HepG2 (cell line): ENCODE measurements around the gene MYCBP2. TPM values are rescaled to one million over a fixed set of nuclear protein-coding genes. Genes with fewer than 3 reads are reported as not detected.
A peak's percentile ranks its signal among the peaks of the same experiment; 100 is the strongest.

ENCODE experiments used
- ATAC-seq: fragments of 200-7000 bp; cut with Tn5 transposase; 3 replicates; pipeline ENCODE4 v1.9.1; 2020; ENCODE audit warnings: mild to moderate bottlenecking, moderate library complexity
- BruUV-seq: library from RNA; stranded (reverse); fragments of 400-500 nt; replicated peaks from 2 replicates; lab custom pipeline; 2021; lab: Mats Ljungman, UMichigan
- CTCF ChIA-PET: fragments of 300-600 bp; formaldehyde crosslinking; extraction: SDS; loops from one replicate; lab custom pipeline; 2021; ENCODE audit warnings: low total read pairs, inconsistent platforms, low intra/inter-chr PET ratio; lab: Yijun Ruan, JAX
- POLR2A ChIA-PET: fragments of 350-600 bp; sonication (Branson Sonifier 250); formaldehyde crosslinking; loops from one replicate; lab custom pipeline; 2020; ENCODE audit warnings: antibody characterized with exemption, inconsistent platforms; lab: Yijun Ruan, JAX
- DNase-seq: peaks from one replicate; pipeline ENCODE4 v3.0.0-alpha.2; 2015; ENCODE audit warnings: low spot score
- FAIRE-seq: peaks from 3 replicates; lab custom pipeline; 2011; peaks lifted over from hg19 to GRCh38; lab: Jason Lieb, UNC
- H2AFZ ChIP-seq: one replicate; pipeline ENCODE4 v1.6.1; 2011; ENCODE audit warnings: low read length, inconsistent platforms
- H3K27ac ChIP-seq: fragments of 300-600 bp; 3 replicates; pipeline ENCODE4 v1.8.0; 2011; ENCODE audit warnings: mixed run types, mild to moderate bottlenecking, mixed read lengths, low read length, inconsistent platforms; ENCODE audit not compliant: insufficient read depth; ENCODE audit errors: extremely low read length
- H3K27me3 ChIP-seq, 2 experiments: fragments of 200-600 bp in 1 of 2; 2 replicates in 1 of 2; 3 replicates in 1 of 2; pipeline versions ENCODE4 v1.6.0 to v1.8.0; 2011; ENCODE audit warnings: low read length in 2 of 2, mild to moderate bottlenecking in 2 of 2, moderate library complexity in 2 of 2, inconsistent platforms in 1 of 2; ENCODE audit not compliant: insufficient read depth in 2 of 2, control insufficient read depth in 1 of 2
- H3K36me3 ChIP-seq, 2 experiments: fragments of 200-600 bp in 1 of 2; replicated peaks in 1 of 2; 2 replicates in 1 of 2; 3 replicates in 1 of 2; pipeline versions ENCODE4 v1.5.1 to v1.8.0; 2011; ENCODE audit warnings: low read length in 2 of 2, inconsistent platforms in 1 of 2; ENCODE audit not compliant: insufficient read depth in 2 of 2, control insufficient read depth in 1 of 2
- H3K4me1 ChIP-seq: 2 replicates; pipeline ENCODE4 v1.5.1; 2012; ENCODE audit warnings: low read length, inconsistent platforms; ENCODE audit not compliant: insufficient read depth
- H3K4me2 ChIP-seq: 2 replicates; pipeline ENCODE4 v1.6.0; 2011; ENCODE audit warnings: low read depth, low read length, inconsistent platforms
- H3K4me3 ChIP-seq, 3 experiments: fragments of 200-600 bp in 1 of 3; sonication (generic), shearing (Covaris generic) in 1 of 3; replicated peaks in 1 of 3; 2 replicates each; pipeline ENCODE4 v1.5.1; 2011 to 2016; ENCODE audit warnings: low read length in 3 of 3, inconsistent platforms in 2 of 3, low read depth in 2 of 3, mild to moderate bottlenecking in 2 of 3, control low read depth in 1 of 3, mixed read lengths in 1 of 3; ENCODE audit not compliant: insufficient read depth in 1 of 3
- H3K79me2 ChIP-seq: one replicate; pipeline ENCODE4 v1.6.1; 2011; ENCODE audit warnings: low read length, inconsistent platforms; ENCODE audit not compliant: insufficient read depth
- H3K9ac ChIP-seq: 2 replicates; pipeline ENCODE4 v1.6.0; 2011; ENCODE audit warnings: mild to moderate bottlenecking, low read depth, low read length, inconsistent platforms; ENCODE audit not compliant: insufficient read depth
- H3K9me3 ChIP-seq: 2 replicates; pipeline ENCODE4 v1.5.1; 2012; ENCODE audit warnings: mild to moderate bottlenecking, low read length
- H4K20me1 ChIP-seq: 2 replicates; pipeline ENCODE4 v1.6.0; 2011; ENCODE audit warnings: inconsistent platforms, mild to moderate bottlenecking, low read length, moderate library complexity; ENCODE audit not compliant: insufficient read depth
- ESRRA ChIP-seq: sonication (generic); formaldehyde crosslinking; IDR thresholded peaks from 2 replicates; pipeline ENCODE4 v1.5.1; 2020; ENCODE audit warnings: mild to moderate bottlenecking, low read depth, missing genetic modification reagents
- KDM5B ChIP-seq: sonication (generic); formaldehyde crosslinking; IDR thresholded peaks from 2 replicates; pipeline ENCODE4 v1.4.0; 2020; ENCODE audit warnings: missing genetic modification reagents, mild to moderate bottlenecking, borderline replicate concordance
- NRL ChIP-seq: sonication (generic); formaldehyde crosslinking; IDR thresholded peaks from 2 replicates; pipeline ENCODE4 v1.5.0; 2020; ENCODE audit warnings: missing genetic modification reagents, mild to moderate bottlenecking, moderate library complexity, borderline replicate concordance
- RBFOX2 ChIP-seq: fragments of 200-400 bp; formaldehyde crosslinking; IDR thresholded peaks from 2 replicates; pipeline ENCODE4 v1.6.1; 2017; ENCODE audit warnings: low read depth, mild to moderate bottlenecking, low read length
- REST ChIP-seq, 2 experiments: IDR thresholded peaks; 2 replicates each; pipeline ENCODE4 v1.6.1; 2011 to 2012; ENCODE audit warnings: low read length in 2 of 2, borderline replicate concordance in 1 of 2, low read depth in 1 of 2, mild to moderate bottlenecking in 1 of 2, moderate library complexity in 1 of 2
- YY1 ChIP-seq: IDR thresholded peaks from 2 replicates; pipeline ENCODE4 v1.6.1; 2011; ENCODE audit warnings: low read length, low read depth, moderate library complexity, mild to moderate bottlenecking; ENCODE audit not compliant: insufficient read depth, insufficient replicate concordance
- ZFP62 ChIP-seq: sonication (generic); formaldehyde crosslinking; IDR thresholded peaks from 2 replicates; pipeline ENCODE4 v1.4.0; 2020; ENCODE audit warnings: missing genetic modification reagents
- ZNF652 ChIP-seq: IDR thresholded peaks from 2 replicates; pipeline ENCODE4 v1.6.1; 2016; ENCODE audit warnings: low read depth, borderline replicate concordance
- WGBS: methylation state at CpG from one replicate; pipeline ENCODE4 v1.1.6; 2017; ENCODE audit warnings: low lambda C conversion rate; 5-methylcytosine and 5-hydroxymethylcytosine counted together
- in situ Hi-C: cut with HindIII; loops from 2 replicates; pipeline ENCODE4 v1.10.0; 2017; ENCODE audit warnings: low pct_unique_long_range_greater_than_20kb; ENCODE audit not compliant: extremely low pct_ligation_motif_present
- intact Hi-C: fragments of 100-400 bp; cut with micrococcal nuclease; formaldehyde crosslinking; loops from one replicate; pipeline ENCODE4 v1.10.0; 2022; ENCODE audit not compliant: unreplicated experiment
- polyA plus RNA-seq, 8 experiments: library from polyadenylated mRNA; depleted of rRNA in 3 of 8; stranded (reverse) in 7 of 8; unstranded in 1 of 8; fragments of >200 nt; fragmentation: Illumina TruSeq in 4 of 8; extraction: Trizol in 4 of 8; gene quantifications; 2 replicates each; pipeline versions ENCODE4 v1.2.1 to v1.2.3, GENCODE V29; 2011 to 2016; ENCODE audit warnings: low read depth in 4 of 8, missing spikeins in 1 of 8, mixed read lengths in 1 of 8; ENCODE audit not compliant: insufficient read depth in 1 of 8
- total RNA-seq, 5 experiments: library from RNA; depleted of rRNA; stranded (reverse); fragments of >200 nt; fragmentation: Illumina TruSeq; extraction: Trizol; gene quantifications; 2 replicates each; pipeline ENCODE4 v1.2.3, GENCODE V29; 2016; ENCODE audit warnings: low read depth in 1 of 5
- TF ChIP-seq, protein P1 (sequence below): sonication (generic); IDR thresholded peaks from 2 replicates; pipeline ENCODE4 v1.6.1; 2016; ENCODE audit warnings: low read depth, borderline replicate concordance
- TF ChIP-seq, protein P2 (sequence below): sonication (generic); formaldehyde crosslinking; IDR thresholded peaks from 2 replicates; pipeline ENCODE4 v1.4.0; 2020; ENCODE audit warnings: missing genetic modification reagents, borderline replicate concordance

Gene MYCBP2
- total and polyA plus RNA-seq, 2 of the 13 experiments (the other 11 are each of a cell fraction or from before 2014, with no cell fraction given) = 16.3 to 35.3 TPM

DNA sequence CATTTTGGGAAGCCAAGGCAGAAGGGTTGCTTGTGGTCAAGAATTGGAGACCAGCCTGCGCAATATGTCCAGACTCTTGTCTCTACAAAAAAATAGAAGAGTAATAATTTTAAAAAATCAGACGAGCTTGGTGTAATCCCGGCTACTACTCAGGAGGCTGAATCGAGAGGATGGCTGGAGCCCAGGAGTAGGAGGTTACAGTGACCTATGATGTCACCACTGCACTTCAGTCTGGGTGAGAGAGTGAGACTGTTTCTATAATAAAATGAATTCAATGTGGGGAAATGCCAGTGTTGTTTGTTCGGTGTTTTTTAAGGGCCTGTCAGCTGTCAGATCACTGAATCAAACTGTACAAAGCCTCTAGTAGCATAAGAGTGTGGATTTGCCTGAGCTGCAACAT is 298.7 kb downstream of the MYCBP2 start (continued):
- no peak for TF ChIP-seq ZFP62 (CRISPR knock-in tag)
- no peak for TF ChIP-seq NRL
- TF ChIP-seq, protein P1, sequence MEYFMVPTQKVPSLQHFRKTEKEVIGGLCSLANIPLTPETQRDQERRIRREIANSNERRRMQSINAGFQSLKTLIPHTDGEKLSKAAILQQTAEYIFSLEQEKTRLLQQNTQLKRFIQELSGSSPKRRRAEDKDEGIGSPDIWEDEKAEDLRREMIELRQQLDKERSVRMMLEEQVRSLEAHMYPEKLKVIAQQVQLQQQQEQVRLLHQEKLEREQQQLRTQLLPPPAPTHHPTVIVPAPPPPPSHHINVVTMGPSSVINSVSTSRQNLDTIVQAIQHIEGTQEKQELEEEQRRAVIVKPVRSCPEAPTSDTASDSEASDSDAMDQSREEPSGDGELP = no peak
- TF ChIP-seq ZNF652 = no peak

GRCh38 chr13:77026861-77027621 is 299.9 kb downstream of the MYCBP2 start, which contains the start of gene FBXL3:
TSS of gene FBXL3 (minus strand) at chr13:77027159. CDS start at chr13:77021860, 5,299 bp downstream.
- H3K9me3 ChIP-seq = no peaks in the 10 kb centered on the region
- peak within 1 kb of the TSS; percentile 92 for H2AFZ ChIP-seq
- WGBS = under 1% methylated on average over 23 of the region's 74 CpGs
- H3K36me3 ChIP-seq = peaks cover 1 to 4% of the 10 kb centered on the region in 2 experiments; a peak in 3 of 5 replicates
- peaks cover 35% of the 10 kb centered on the region for H4K20me1 ChIP-seq
- FAIRE-seq = no peak
- H3K27ac ChIP-seq = peak within 1 kb of the TSS; percentile 96
- no peaks in the 10 kb centered on the region; a peak in 1 of 5 replicates for H3K27me3 ChIP-seq
- CTCF ChIA-PET = no interaction called here
- peak within 1 kb of the TSS; percentile 93 for H3K9ac ChIP-seq
- peak; percentile 78 for ATAC-seq
- in situ Hi-C loops (no loop called here), intact Hi-C loops (loop anchor here (5.0 to 10.0 kb wide), 2 partner anchors 35 to 298 kb away; partner anchors contain the start of gene MYCBP2)
- H3K4me1 ChIP-seq = peaks cover 47% of the 10 kb centered on the region
- peak within 1 kb of the TSS; percentile 86 to 98 (median 95) for H3K4me3 ChIP-seq
- POLR2A ChIA-PET = interaction anchor here (1.0 to 2.5 kb wide), 6 partner anchors 13 to 1266 kb away, joined by 3 to 12 read pairs (median 5); partner anchors contain the start of gene CLN5
- peak within 1 kb of the TSS; percentile 94 for H3K4me2 ChIP-seq
- no TSS peak for BruUV-seq
- DNase-seq = peak; percentile 46
- H3K79me2 ChIP-seq = peaks cover 40% of the 10 kb centered on the region
- TF ChIP-seq ESRRA (no peak), KDM5B (no peak; the same call in 1 of the 2 replicates), YY1 (peak; percentile 92), RBFOX2 (peak; percentile 88), REST (IDR thresholded peaks at IDR 0.05; ENCODE audit: borderline replicate concordance in 1 of 2, low read depth in 1 of 2, low read length in 2 of 2) (0 out of 4 replicates have a peak, but pooled peaks of 1 of the 2 experiments have one; percentile 34)
- TF ChIP-seq, protein P2, sequence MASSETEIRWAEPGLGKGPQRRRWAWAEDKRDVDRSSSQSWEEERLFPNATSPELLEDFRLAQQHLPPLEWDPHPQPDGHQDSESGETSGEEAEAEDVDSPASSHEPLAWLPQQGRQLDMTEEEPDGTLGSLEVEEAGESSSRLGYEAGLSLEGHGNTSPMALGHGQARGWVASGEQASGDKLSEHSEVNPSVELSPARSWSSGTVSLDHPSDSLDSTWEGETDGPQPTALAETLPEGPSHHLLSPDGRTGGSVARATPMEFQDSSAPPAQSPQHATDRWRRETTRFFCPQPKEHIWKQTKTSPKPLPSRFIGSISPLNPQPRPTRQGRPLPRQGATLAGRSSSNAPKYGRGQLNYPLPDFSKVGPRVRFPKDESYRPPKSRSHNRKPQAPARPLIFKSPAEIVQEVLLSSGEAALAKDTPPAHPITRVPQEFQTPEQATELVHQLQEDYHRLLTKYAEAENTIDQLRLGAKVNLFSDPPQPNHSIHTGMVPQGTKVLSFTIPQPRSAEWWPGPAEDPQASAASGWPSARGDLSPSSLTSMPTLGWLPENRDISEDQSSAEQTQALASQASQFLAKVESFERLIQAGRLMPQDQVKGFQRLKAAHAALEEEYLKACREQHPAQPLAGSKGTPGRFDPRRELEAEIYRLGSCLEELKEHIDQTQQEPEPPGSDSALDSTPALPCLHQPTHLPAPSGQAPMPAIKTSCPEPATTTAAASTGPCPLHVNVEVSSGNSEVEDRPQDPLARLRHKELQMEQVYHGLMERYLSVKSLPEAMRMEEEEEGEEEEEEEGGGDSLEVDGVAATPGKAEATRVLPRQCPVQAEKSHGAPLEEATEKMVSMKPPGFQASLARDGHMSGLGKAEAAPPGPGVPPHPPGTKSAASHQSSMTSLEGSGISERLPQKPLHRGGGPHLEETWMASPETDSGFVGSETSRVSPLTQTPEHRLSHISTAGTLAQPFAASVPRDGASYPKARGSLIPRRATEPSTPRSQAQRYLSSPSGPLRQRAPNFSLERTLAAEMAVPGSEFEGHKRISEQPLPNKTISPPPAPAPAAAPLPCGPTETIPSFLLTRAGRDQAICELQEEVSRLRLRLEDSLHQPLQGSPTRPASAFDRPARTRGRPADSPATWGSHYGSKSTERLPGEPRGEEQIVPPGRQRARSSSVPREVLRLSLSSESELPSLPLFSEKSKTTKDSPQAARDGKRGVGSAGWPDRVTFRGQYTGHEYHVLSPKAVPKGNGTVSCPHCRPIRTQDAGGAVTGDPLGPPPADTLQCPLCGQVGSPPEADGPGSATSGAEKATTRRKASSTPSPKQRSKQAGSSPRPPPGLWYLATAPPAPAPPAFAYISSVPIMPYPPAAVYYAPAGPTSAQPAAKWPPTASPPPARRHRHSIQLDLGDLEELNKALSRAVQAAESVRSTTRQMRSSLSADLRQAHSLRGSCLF (CRISPR knock-in tag) = no peak
